Upper lobe of left lung (tissue), 6 donors: ENCODE measurements around the gene BIRC6. TPM values are rescaled to one million over a fixed set of nuclear protein-coding genes. Genes with fewer than 3 reads are reported as not detected.

ENCODE experiments used
- ATAC-seq, 2 donors: fragments of 200-7000 bp; cut with Tn5 transposase; one replicate each; pipeline ENCODE4 v1.9.1; 2022; ENCODE audit warnings: mild to moderate bottlenecking in 2 of 2, moderate library complexity in 2 of 2; ENCODE audit not compliant: low FRiP score in 2 of 2
- DNase-seq, 2 donors: peaks; one replicate each; pipeline ENCODE4 v3.0.0-alpha.2; 2019 to 2020
- H3K27ac ChIP-seq, 4 donors: fragments of 200-600 bp; sonication (generic); one replicate each; pipeline ENCODE4 v1.5.1; 2016 to 2019
- H3K27me3 ChIP-seq, 4 donors: fragments of 200-600 bp; sonication (generic); one replicate each; pipeline ENCODE4 v1.5.1; 2017 to 2019
- H3K36me3 ChIP-seq, 4 donors: fragments of 200-600 bp; sonication (generic); one replicate each; pipeline ENCODE4 v1.5.1; 2016 to 2019
- H3K4me1 ChIP-seq, 4 donors: fragments of 200-600 bp; sonication (generic); one replicate each; pipeline ENCODE4 v1.5.1; 2018 to 2019
- H3K4me3 ChIP-seq, 4 donors: fragments of 200-600 bp; sonication (generic); one replicate each; pipeline ENCODE4 v1.5.1; 2017 to 2019; ENCODE audit warnings: mild to moderate bottlenecking in 2 of 4, moderate library complexity in 1 of 4
- H3K9me3 ChIP-seq, 4 donors: fragments of 200-600 bp; sonication (generic); one replicate each; pipeline ENCODE4 v1.5.1; 2018 to 2019
- EP300 ChIP-seq, 4 donors: sonication (generic); formaldehyde crosslinking; IDR thresholded peaks; one replicate each; pipeline ENCODE4 v1.5.1; 2017; ENCODE audit warnings: antibody characterized with exemption in 4 of 4, control low read depth in 2 of 4
- POLR2A ChIP-seq, 4 donors: fragments of 450-650 bp; IDR thresholded peaks; one replicate each; pipeline ENCODE4 v1.5.1; 2016 to 2017; ENCODE audit warnings: antibody characterized with exemption in 4 of 4, mild to moderate bottlenecking in 2 of 4
- POLR2AphosphoS5 ChIP-seq, 2 donors: sonication (generic); formaldehyde crosslinking; IDR thresholded peaks; one replicate each; pipeline ENCODE4 v1.5.1; 2017; ENCODE audit warnings: antibody characterized with exemption in 2 of 2
- whole genome bisulfite sequencing, 2 donors: methylation state at CpG; one replicate each; pipeline ENCODE4 v1.1.5; 2017 to 2018; 5-methylcytosine and 5-hydroxymethylcytosine counted together
- total RNA-seq, 6 donors: library from RNA; depleted of rRNA in 4 of 6; stranded (reverse); fragments of >200 nt in 4 of 6; gene quantifications; one replicate each; pipeline versions ENCODE4 v1.1.0 to v1.2.1, GENCODE V29; 2016 to 2021
- TF ChIP-seq, protein P1 (sequence below), 6 experiments: fragments of 450-650 bp in 4 of 6; fragments of 200-600 bp in 2 of 6; sonication (generic) in 2 of 6; IDR thresholded peaks; one replicate each; pipeline ENCODE4 v1.5.1; 2016 to 2019; ENCODE audit warnings: antibody characterized with exemption in 6 of 6
- donor health status: DM: no; HTN: no; CAD: no; lungs with moderate emphysema.
- donor health status: DM: no; HTN: yes; CAD: no; lungs with severe emphysema.

Gene BIRC6
- total RNA-seq, 6 donors from 2014 or later = 60.4 to 198 (median 101) TPM

- Histone ChIP-seq H3K4me3 (no peak overlapping the region), H3K9me3 (no peaks in the 10 kb centered on the region), H3K27ac (no peak overlapping the region), H3K27me3 (no peaks in the 10 kb centered on the region), H3K4me1 (peaks cover 7 to 33% (median 25%) of the 10 kb centered on the region in 4 donors), H3K36me3 (no peaks in the 10 kb centered on the region)
- no peak for DNase-seq
- ATAC-seq = no peak
- TF ChIP-seq, protein P1, sequence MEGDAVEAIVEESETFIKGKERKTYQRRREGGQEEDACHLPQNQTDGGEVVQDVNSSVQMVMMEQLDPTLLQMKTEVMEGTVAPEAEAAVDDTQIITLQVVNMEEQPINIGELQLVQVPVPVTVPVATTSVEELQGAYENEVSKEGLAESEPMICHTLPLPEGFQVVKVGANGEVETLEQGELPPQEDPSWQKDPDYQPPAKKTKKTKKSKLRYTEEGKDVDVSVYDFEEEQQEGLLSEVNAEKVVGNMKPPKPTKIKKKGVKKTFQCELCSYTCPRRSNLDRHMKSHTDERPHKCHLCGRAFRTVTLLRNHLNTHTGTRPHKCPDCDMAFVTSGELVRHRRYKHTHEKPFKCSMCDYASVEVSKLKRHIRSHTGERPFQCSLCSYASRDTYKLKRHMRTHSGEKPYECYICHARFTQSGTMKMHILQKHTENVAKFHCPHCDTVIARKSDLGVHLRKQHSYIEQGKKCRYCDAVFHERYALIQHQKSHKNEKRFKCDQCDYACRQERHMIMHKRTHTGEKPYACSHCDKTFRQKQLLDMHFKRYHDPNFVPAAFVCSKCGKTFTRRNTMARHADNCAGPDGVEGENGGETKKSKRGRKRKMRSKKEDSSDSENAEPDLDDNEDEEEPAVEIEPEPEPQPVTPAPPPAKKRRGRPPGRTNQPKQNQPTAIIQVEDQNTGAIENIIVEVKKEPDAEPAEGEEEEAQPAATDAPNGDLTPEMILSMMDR (IDR thresholded peaks at IDR 0.05) = no peak
- TF ChIP-seq EP300 (IDR thresholded peaks at IDR 0.05) (no peak), POLR2A (IDR thresholded peaks at IDR 0.05) (no peak), POLR2AphosphoS5 (IDR thresholded peaks at IDR 0.05) (no peak)
- 91 to 97% methylated on average over 5 of the region's 5 CpGs for WGBS, 2 donors
Observed at GRCh38 chr2:32424739-32425138, 67.9 kb downstream of the BIRC6 start.

- Histone ChIP-seq H3K36me3 (peaks cover 0 to under 1% (median 0%) of the 10 kb centered on the region in 4 donors), H3K4me1 (peaks cover 7 to 33% (median 25%) of the 10 kb centered on the region in 4 donors), H3K4me3 (no peak overlapping the region), H3K9me3 (no peaks in the 10 kb centered on the region), H3K27me3 (no peaks in the 10 kb centered on the region), H3K27ac (peak overlapping the region in 1 of 4 donors; percentile 31)
- TF ChIP-seq, protein P1 (IDR thresholded peaks at IDR 0.05) = no peak
- TF ChIP-seq POLR2A (IDR thresholded peaks at IDR 0.05) = no peak
- TF ChIP-seq EP300 (IDR thresholded peaks at IDR 0.05) = no peak
- no peak for TF ChIP-seq POLR2AphosphoS5 (IDR thresholded peaks at IDR 0.05)
- ATAC-seq = no peak
- DNase-seq = no peak
- WGBS, 2 donors = 68 to 72% methylated on average over 2 of the region's 2 CpGs
Observed at GRCh38 chr2:32425719-32426141, 68.9 kb downstream of the BIRC6 start.

DNA sequence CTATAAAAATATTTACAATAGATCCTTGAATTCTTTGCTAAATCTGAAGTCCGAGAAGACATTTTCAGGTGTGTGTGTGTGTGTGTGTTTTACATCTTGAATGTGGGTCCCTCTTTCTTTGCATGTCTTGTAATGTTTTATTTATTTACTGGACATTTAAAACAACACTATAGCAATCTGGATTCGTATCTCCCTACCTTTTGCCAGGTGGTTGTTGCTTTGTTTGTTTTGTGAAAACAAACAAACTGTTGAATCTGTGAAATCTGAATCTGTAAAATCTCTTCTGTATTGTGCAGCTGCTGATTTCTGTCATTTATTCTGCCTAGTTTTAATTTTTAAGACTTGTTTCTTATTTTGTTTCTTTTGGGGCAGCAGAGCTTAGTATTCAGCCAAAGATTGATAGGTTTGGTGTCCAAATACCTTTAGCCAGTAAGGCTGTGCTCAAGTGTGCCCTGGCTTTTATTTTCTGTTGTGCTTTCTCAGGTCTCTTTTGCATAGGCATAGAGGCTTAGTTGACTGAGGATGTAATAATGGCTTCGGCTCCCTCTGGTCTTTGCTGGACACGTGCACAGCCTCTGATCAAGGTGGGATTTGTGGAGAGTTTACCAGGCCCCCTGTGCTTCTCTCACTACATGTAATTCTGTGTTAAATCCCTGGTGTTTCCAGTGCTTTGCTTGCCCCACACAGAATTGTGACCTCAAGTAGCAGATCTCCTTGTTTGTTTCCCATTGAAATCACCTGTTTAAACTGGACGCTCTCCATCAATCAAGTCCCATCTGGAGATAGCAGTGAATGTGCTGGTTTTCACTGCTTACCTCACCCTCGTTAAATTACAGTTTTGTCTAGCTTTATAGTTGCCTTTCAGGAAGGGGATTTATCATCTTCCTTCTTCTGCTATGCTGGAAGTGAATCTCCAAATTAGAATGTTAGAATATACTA, 71.1 kb downstream of the BIRC6 start:
- ATAC-seq (no peak), DNase-seq (no peak)
- WGBS, 2 donors = 59 to 61% methylated on average over 6 of the region's 6 CpGs
- peaks cover 2 to 21% (median 10%) of the 10 kb centered on the region in 4 donors for H3K36me3 ChIP-seq
- TF ChIP-seq, protein P1 (IDR thresholded peaks at IDR 0.05) = no peak
- TF ChIP-seq POLR2AphosphoS5 (IDR thresholded peaks at IDR 0.05) (no peak), POLR2A (IDR thresholded peaks at IDR 0.05) (no peak), EP300 (IDR thresholded peaks at IDR 0.05) (no peak)
- no peaks in the 10 kb centered on the region for H3K9me3 ChIP-seq
- H3K4me3 ChIP-seq = no peak overlapping the region
- H3K4me1 ChIP-seq = peaks cover 7 to 24% (median 18%) of the 10 kb centered on the region in 4 donors
- no peak overlapping the region for H3K27ac ChIP-seq
- no peaks in the 10 kb centered on the region for H3K27me3 ChIP-seq

DNA sequence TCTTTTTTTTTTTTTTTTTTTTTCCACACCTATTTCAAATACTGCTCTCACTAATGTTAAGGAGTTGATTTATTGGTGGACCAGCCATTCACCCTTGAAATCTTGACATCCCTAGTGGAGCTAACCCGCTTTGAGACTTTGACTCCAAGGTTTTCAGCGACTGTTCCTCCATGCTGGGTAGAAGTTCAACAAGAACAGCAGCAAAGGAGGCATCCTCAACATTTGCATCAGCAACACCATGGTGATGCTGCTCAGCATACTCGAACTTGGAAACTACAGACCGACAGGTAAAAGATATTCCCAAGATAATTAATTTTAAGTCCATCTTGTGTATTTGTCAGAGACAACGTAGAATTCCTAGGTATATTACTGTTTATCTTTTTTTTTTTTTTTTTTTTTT, 74.0 kb downstream of the BIRC6 start:
- H3K4me3 ChIP-seq = no peak overlapping the region
- H3K9me3 ChIP-seq = no peaks in the 10 kb centered on the region
- TF ChIP-seq POLR2AphosphoS5 (IDR thresholded peaks at IDR 0.05) (no peak), EP300 (IDR thresholded peaks at IDR 0.05) (no peak), POLR2A (IDR thresholded peaks at IDR 0.05) (no peak)
- TF ChIP-seq, protein P1 (IDR thresholded peaks at IDR 0.05) = no peak
- DNase-seq = no peak
- no peaks in the 10 kb centered on the region for H3K27me3 ChIP-seq
- ATAC-seq = no peak
- H3K36me3 ChIP-seq = peaks cover 2 to 38% (median 12%) of the 10 kb centered on the region in 4 donors
- H3K27ac ChIP-seq = no peak overlapping the region
- peaks cover 0 to 23% (median 16%) of the 10 kb centered on the region in 4 donors for H3K4me1 ChIP-seq
- 97 to 99% methylated on average over 5 of the region's 5 CpGs for WGBS, 2 donors
